T-helper 9 cell (primary cell): Measurements from ENCODE around the gene CNDP1.

Source experiments
- DNase-seq: peaks from one replicate; pipeline ENCODE4 v3.0.0-alpha.2; 2020

The CNDP1 gene

GRCh38 chr18:74507097-74507881 is 27.0 kb upstream of the CNDP1 start:
- no peak for DNase-seq

DNA sequence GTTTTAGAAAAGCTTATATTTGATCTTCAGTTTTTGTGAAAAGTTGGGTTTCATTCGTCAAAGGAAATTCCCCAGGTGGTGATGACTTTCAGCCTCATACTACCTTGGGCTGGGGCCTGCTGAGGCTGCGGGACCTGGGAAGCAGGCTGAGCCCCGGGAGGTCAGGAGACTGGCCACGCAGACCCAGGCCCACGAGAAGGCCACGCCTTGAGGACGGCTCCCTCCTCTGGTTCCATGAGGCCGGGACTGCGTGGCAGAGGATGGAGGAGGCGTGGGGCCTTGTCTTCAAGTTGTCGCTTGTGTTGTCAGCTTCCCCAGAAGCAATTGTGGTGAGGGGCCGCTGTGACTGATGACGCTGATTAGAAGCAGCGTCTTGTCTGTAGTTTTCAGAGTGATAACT is 26.4 kb upstream of the CNDP1 start:
- DNase-seq: no peak

- no peak for DNase-seq
Observed at GRCh38 chr18:74508366-74508765, 25.9 kb upstream of the CNDP1 start.

GRCh38 chr18:74508821-74509225 is 25.5 kb upstream of the CNDP1 start:
- no peak for DNase-seq

GRCh38 chr18:74509856-74510769 is 24.2 kb upstream of the CNDP1 start:
- DNase-seq: no peak

GRCh38 chr18:74510770-74511095 is 23.6 kb upstream of the CNDP1 start:
- DNase-seq: no peak

DNA sequence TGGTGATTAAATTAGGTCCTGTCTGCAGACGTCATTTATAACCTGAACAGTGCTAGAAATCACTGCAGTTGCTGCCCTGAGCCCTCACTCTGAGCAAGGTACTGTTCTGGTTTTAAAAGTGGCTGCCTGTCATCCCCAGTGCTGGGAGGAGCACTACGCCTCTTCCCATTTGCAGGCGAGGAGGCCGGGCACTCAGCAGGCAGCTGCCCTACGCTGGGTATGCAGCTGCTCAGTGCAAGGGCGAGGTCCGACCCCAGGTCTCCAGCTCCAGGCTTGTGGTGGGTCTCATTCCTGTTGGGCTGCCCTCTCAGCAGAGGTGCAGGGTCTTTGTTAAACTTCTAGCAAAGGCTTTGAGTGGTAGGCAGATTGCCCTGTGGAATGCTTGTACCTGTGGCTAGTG is 22.5 kb upstream of the CNDP1 start:
- no peak for DNase-seq

GRCh38 chr18:74512321-74513053 is 21.8 kb upstream of the CNDP1 start:
- DNase-seq: no peak

DNA sequence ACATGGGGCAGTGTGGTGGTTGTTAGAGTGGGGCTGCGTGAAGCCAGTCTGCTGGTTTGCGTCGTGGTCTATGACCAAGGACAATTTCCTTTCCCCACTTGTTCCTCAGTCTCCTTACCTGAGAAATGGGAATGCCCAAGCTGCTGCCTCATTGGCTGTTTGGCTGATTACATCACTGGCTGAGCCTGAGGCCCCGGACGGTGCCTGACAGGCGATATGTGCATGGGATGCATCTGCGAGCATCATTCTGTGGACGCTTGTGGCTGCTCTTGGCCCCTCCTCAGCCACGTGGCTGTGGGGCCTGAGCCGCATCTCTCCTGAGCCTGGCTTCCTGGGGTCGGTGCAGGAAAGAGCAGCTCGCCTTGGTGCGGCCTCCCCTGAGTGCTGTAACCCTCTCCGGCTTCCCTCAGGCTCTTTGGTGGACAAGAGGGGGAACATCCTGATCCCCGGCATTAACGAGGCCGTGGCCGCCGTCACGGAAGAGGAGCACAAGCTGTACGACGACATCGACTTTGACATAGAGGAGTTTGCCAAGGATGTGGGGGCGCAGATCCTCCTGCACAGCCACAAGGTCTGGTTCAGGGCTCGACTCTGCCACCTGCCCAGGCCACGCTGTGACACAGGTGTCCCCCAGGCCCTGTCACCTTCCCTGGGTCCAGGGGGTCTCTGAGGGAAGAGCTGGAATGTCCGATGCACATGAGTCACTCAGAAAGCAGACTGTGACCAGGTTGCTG is 21.0 kb upstream of the CNDP1 start:
- no peak for DNase-seq

- DNase-seq: no peak
Observed at GRCh38 chr18:74513883-74514205, 20.5 kb upstream of the CNDP1 start.

DNA sequence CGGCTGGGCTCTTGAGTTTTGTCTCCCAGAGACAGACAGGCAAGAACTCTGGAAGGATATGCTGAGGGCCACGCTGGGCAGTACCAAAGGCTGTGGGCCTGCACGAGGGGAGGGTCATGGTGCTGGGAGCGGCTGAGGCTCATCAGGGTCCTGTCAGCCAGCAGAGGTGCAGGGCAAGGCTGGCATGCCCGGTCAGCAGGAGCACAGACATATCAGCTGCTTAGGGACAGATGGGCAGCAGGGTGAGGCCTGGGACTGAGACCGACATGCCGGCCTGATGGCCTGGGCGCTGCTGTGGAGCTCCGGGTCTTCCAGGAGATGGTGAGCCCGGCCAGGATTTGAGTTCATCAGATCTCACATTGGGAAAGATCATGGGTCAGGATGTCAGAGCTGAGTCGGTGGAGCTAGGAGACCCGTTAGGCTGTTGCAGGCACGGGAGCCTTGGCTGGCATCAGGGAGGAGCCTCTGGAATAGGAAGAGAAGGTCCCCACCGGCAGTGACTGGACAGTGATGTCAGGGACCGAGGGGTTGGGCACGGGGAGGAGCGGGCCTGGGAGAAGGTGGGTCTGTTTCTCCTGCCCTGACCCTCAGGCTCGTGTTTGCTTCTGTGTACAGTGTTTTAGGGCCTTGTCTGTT is 19.3 kb upstream of the CNDP1 start:
- DNase-seq: no peak

DNA sequence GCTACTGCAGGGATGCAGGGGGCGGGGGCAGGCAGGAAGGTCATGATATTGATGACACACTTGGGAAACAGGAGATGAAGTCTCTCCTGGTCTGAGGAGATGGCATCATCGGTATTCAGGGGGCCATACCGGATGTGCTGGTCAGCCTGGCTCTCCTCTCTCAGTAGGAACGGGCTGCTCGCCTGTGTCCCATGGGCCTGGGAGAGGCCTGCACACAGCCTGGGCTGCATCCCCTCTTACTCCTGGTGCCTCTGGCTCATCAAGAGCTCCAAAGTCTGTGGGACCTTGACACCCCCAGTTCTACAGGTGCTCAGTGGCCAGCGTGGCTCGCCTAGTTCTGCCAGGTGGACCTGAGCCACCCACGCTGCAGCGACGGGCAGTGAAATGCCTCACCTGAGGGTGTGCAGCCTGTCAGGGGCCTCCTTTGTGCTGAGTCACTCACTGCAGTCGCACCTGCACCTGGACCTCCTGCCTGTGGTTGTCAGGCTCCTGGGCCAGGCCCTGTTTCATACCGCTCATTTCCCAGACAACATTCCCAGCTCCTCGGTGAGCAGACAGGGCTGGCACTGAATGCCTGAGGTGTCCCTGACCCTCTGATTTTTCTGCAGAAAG is 18.6 kb upstream of the CNDP1 start:
- DNase-seq: no peak

DNA sequence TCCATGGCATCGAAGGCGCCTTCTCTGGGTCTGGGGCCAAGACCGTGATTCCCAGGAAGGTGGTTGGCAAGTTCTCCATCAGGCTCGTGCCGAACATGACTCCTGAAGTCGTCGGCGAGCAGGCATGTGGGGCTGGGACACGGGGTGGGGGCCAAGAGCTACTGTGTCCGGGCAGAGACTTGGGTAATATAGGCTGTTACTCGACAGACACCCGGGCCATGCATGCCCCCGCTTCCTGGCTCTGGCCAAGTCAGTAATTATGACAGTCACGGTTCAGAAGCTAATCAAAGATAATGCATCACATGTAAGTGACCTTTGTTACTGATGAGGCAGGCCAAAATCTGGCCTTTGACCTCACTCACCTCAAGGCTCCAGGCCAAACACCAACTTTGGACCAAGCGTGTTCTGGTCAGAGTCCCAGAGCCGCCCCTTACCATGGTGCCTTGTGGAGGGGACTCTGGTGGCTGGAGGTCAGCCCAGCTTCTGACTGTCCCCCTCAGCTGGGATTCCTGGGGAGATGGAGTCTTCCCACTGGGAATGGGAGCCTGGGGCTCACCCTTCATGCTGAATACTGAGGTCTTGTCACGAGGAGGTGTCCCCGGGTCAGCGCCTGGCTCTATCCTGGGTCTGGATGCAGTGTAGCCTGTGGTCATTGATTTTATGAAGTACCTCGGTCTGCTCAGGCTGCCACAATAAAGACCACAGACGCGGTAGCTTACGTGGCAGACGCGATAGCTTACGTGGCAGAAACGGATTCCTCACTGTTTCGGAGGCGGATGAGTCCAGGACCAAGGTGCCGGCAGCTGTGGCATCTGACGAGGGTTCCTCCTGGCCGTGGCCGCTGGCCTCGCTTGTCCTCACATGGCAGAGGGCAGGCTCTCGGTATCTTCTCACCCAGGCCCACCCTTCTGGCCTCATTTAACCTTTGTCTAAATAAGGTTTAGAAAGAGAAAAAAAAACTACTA is 17.7 kb upstream of the CNDP1 start:
- no peak for DNase-seq

DNA sequence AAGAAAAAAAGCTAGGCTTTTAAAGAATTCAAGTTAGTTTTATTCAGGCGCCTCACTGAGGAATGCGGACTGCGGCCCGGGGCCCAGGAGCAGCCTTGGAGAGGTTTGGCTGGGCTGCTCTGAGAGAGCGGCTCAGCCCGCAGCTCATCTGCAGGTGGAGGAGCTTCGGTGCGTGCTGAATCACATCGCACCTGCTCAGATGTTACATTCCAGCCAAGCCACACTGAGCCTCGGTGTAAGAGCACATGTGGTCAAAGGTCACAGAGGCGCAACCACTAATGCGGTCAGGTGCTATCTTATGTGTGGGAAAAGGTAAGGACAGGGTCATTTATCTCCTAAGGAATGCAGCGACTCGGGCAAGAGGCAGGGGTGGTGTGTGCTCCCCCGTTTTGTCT is 17.1 kb upstream of the CNDP1 start:
- DNase-seq: no peak

GRCh38 chr18:74518456-74519295 is 15.6 kb upstream of the CNDP1 start:
- no peak for DNase-seq

GRCh38 chr18:74519320-74520095 is 14.8 kb upstream of the CNDP1 start:
- DNase-seq: no peak

DNA sequence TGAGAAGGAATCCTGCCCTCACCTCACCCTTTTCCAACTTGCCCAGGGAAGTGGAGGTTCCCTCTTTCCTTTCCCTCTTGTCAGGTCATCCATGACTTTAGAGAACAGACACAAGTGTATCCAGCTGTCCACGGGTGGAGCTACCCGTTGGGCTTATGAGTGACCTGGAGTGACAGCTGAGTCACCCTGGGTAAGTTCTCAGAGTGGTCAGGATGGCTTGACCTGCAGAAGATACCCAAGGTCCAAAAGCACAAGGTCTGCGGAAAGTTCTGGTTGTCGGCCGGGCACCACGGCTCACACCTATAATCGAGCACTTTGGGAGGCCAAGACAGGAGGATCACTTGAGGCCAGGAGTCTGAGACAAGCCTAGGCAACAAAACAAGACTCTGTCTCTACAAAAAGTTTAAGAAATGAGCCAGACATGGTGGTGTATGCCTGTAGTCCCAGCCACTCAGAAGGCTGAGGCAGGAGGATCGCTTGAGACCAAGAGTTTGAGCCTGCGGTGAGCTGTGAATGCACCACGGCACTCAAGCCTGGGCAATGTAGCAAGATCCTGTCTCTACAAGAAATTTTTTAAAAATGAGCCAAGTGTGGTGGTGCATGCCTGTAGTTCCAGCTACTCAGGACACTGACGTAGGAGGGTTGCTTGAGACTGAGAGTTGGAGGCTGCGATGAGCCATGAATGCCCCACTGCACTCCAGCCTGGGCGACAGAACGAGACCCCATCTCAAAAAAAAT is 14.0 kb upstream of the CNDP1 start:
- no peak for DNase-seq

DNA sequence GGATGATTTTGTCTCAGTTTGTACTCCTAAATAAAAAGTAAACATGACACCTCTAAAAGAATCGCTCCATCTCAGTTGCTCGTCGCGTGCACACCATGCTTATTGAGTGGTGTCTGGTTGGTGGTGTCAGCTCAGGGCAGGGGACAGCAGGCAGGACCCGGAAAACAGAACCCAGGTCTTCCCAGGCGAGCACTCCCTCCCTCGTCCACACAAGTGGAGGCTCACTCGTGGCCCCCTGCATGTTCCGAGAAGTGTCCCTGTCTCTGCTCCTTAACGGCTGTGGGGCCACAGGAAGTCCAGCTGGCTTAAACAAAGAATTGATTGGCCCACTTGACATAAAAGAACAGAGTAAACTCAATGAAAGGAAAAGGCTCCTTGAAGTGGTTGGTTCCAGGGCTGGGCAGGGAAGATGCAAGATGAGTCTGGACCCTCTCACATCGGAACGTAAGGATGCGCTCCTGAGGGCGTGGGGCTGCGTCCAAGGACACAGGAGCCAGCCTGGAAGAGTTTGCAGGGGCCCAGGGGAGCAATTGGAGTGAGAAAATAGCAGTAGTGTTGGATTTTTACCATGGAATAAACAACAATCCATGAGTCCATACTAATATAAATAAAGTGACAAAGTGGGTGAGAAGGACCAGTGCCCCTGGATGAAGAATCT is 13.1 kb upstream of the CNDP1 start:
- no peak for DNase-seq
